Measurements from ENCODE around the gene APBB2. TPM values are rescaled to one million over a fixed set of nuclear protein-coding genes. Genes with fewer than 3 reads are reported as not detected.

The APBB2 gene
- total RNA-seq, 1 experiment from 2014 or later, result 80.7 TPM

GRCh38 chr4:41164405-41164804, 49.9 kb downstream of the APBB2 start:
- Histone ChIP-seq H3K9me3 (no peaks in the 10 kb centered on the region), H3K27me3 (replicated peaks; ENCODE audit: control insufficient read depth, insufficient read depth, low read length) (no peaks in the 10 kb centered on the region), H3K36me3 (ENCODE audit: control insufficient read depth, insufficient read depth, low read length) (0 out of 2 replicates have a peak, but pooled peaks cover 1% of the 10 kb centered on the region), H3K4me1 (peaks cover 64% of the 10 kb centered on the region), H3K4me3 (ENCODE audit: low read depth, low read length) (no peak overlapping the region)
- ChIA-PET POLR2A (no interaction called here), CTCF (interaction anchor here (1.7 kb wide), 1 partner anchor 50 kb away, joined by 4 read pairs; the partner anchor contains the start of gene APBB2)
- DNase-seq, result peak in 1 of 2 experiments; percentile 21
- intact Hi-C loops (cut with micrococcal nuclease; ENCODE audit: unreplicated experiment), result loop anchor here (2.0 kb wide), 2 partner anchors 32 to 40 kb away; no protein-coding TSS in a partner anchor
- TF ChIP-seq CTCF (IDR thresholded peaks at IDR 0.05; ENCODE audit: insufficient read depth in 1 of 2, low read depth in 1 of 2, low read length in 1 of 2, severe bottlenecking in 1 of 2, unreplicated experiment in 1 of 2), result no peak
- H3K27me3 Mint-ChIP-seq (ENCODE audit: insufficient read depth, unreplicated experiment), result no peaks in the 10 kb centered on the region
- H3K9me3 Mint-ChIP-seq (ENCODE audit: unreplicated experiment), result peaks cover 16% of the 10 kb centered on the region
- H3K27ac Mint-ChIP-seq (ENCODE audit: unreplicated experiment), result no peak overlapping the region
- no peak overlapping the region for H3K4me3 Mint-ChIP-seq (ENCODE audit: unreplicated experiment)
- BruUV-seq (replicated peaks), result no TSS peak
- peaks cover 47% of the 10 kb centered on the region for H3K36me3 Mint-ChIP-seq (ENCODE audit: insufficient read depth, unreplicated experiment)
- H3K4me1 Mint-ChIP-seq (ENCODE audit: low read depth, unreplicated experiment), result peaks cover 58% of the 10 kb centered on the region

- H3K4me1 ChIP-seq, result peaks cover 82% of the 10 kb centered on the region
- DNase-seq, result no peak
- no peaks in the 10 kb centered on the region for H3K27me3 ChIP-seq (replicated peaks; ENCODE audit: control insufficient read depth, insufficient read depth, low read length)
- H3K4me1 Mint-ChIP-seq (ENCODE audit: low read depth, unreplicated experiment), result peaks cover 57% of the 10 kb centered on the region
- H3K9me3 ChIP-seq, result no peaks in the 10 kb centered on the region
- peaks cover 1% of the 10 kb centered on the region for H3K36me3 ChIP-seq (ENCODE audit: control insufficient read depth, insufficient read depth, low read length)
- CTCF ChIA-PET, result interaction anchor here (0.6 to 0.9 kb wide), 2 partner anchors 27 to 29 kb away, joined by 3 read pairs; no protein-coding TSS in a partner anchor
- no peak for TF ChIP-seq CTCF (IDR thresholded peaks at IDR 0.05; ENCODE audit: insufficient read depth in 1 of 2, low read depth in 1 of 2, low read length in 1 of 2, severe bottlenecking in 1 of 2, unreplicated experiment in 1 of 2)
- H3K27ac Mint-ChIP-seq (ENCODE audit: unreplicated experiment), result peak overlapping the region; percentile 79
- BruUV-seq (replicated peaks), result no TSS peak
- POLR2A ChIA-PET, result no interaction called here
- intact Hi-C loops (cut with micrococcal nuclease; ENCODE audit: unreplicated experiment), result loop anchor here (2.0 kb wide), 1 partner anchor 13 kb away; no protein-coding TSS in a partner anchor
- no peaks in the 10 kb centered on the region for H3K27me3 Mint-ChIP-seq (ENCODE audit: insufficient read depth, unreplicated experiment)
- H3K9me3 Mint-ChIP-seq (ENCODE audit: unreplicated experiment), result peaks cover 10% of the 10 kb centered on the region
- H3K4me3 ChIP-seq (ENCODE audit: low read depth, low read length), result no peak overlapping the region
- H3K4me3 Mint-ChIP-seq (ENCODE audit: unreplicated experiment), result no peak overlapping the region
- peaks cover 39% of the 10 kb centered on the region for H3K36me3 Mint-ChIP-seq (ENCODE audit: insufficient read depth, unreplicated experiment)
These were observed 53.0 kb downstream of the APBB2 start for GRCh38 chr4:41161355-41161754.

DNA sequence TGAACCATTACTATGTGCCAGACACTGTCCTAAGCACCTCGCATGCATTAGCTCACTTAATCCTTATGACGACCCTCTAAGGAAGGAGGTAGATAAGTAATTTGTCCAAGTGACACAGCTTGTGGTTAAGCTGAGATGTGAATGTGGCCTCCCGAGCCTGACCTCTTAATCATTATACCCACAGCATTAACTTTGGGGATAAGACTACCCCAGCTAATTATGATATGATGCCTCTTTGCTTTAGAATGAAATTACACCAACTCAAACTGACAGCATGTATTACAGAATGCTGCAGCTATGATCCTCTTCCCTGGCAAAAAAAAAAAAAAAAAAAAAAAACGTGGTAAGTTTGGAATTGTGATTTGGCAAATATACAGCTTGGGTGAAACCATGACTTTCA, 53.5 kb downstream of the APBB2 start:
- BruUV-seq (replicated peaks), result no TSS peak
- peaks cover 10% of the 10 kb centered on the region for H3K9me3 Mint-ChIP-seq (ENCODE audit: unreplicated experiment)
- H3K4me1 ChIP-seq, result peaks cover 79% of the 10 kb centered on the region
- H3K27me3 ChIP-seq (replicated peaks; ENCODE audit: control insufficient read depth, insufficient read depth, low read length), result no peaks in the 10 kb centered on the region
- H3K36me3 ChIP-seq (ENCODE audit: control insufficient read depth, insufficient read depth, low read length), result peaks cover 1% of the 10 kb centered on the region
- H3K9me3 ChIP-seq, result no peaks in the 10 kb centered on the region
- H3K27ac Mint-ChIP-seq (ENCODE audit: unreplicated experiment), result peak overlapping the region; percentile 70
- no peak for TF ChIP-seq CTCF (IDR thresholded peaks at IDR 0.05; ENCODE audit: insufficient read depth in 1 of 2, low read depth in 1 of 2, low read length in 1 of 2, severe bottlenecking in 1 of 2, unreplicated experiment in 1 of 2)
- ChIA-PET CTCF (interaction anchor here (0.6 to 1.0 kb wide), 3 partner anchors 27 to 236 kb away, joined by 3 to 5 read pairs (median 3); no protein-coding TSS in a partner anchor), POLR2A (no interaction called here)
- intact Hi-C loops (cut with micrococcal nuclease; ENCODE audit: unreplicated experiment), result loop anchor here (2.0 kb wide), 1 partner anchor 14 kb away; no protein-coding TSS in a partner anchor
- H3K27me3 Mint-ChIP-seq (ENCODE audit: insufficient read depth, unreplicated experiment), result no peaks in the 10 kb centered on the region
- H3K36me3 Mint-ChIP-seq (ENCODE audit: insufficient read depth, unreplicated experiment), result peaks cover 40% of the 10 kb centered on the region
- H3K4me3 Mint-ChIP-seq (ENCODE audit: unreplicated experiment), result no peak overlapping the region
- H3K4me1 Mint-ChIP-seq (ENCODE audit: low read depth, unreplicated experiment), result peaks cover 62% of the 10 kb centered on the region
- no peak for DNase-seq
- H3K4me3 ChIP-seq (ENCODE audit: low read depth, low read length), result no peak overlapping the region

Measured in Caco-2 (cell line).